ENCODE data around the gene ONECUT2. TPM values are rescaled to one million over a fixed set of nuclear protein-coding genes. Genes with fewer than 3 reads are reported as not detected.

ONECUT2 gene
- polyA plus RNA-seq, 3 donors: not detected

DNA sequence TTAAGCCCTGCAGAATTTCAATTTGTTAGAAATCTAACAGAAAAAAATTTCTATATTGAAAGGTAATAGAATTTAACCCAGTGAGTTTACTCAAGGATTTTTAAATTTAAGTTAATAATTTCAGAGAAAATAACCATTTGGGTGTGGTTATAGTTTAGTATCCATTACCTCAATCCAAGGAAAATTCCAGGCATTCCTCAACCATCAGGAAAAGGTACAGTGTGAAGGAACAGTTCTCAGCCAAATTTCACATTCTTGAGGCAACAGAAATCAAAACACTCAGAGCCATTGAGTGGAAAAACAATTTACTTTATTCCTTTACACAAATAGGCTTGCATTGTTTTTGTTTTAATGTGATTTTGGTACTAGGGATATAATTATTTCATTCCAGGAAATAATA is 45.6 kb downstream of the ONECUT2 start:
- H3K27ac Mint-ChIP-seq: no peak overlapping the region
- H3K9me3 Mint-ChIP-seq: peaks cover 0 to 3% (median 0%) of the 10 kb centered on the region in 7 donors
- no peaks in the 10 kb centered on the region for H3K9me3 ChIP-seq (replicated peaks in 1 of 2; ENCODE audit: control insufficient read depth in 1 of 2, insufficient read depth in 1 of 2, low read length in 2 of 2)
- no peak overlapping the region for H3K4me3 Mint-ChIP-seq
- no peak overlapping the region for H3K9ac ChIP-seq (ENCODE audit: insufficient read depth, low read length, poor library complexity, severe bottlenecking)
- TF ChIP-seq, protein P1, sequence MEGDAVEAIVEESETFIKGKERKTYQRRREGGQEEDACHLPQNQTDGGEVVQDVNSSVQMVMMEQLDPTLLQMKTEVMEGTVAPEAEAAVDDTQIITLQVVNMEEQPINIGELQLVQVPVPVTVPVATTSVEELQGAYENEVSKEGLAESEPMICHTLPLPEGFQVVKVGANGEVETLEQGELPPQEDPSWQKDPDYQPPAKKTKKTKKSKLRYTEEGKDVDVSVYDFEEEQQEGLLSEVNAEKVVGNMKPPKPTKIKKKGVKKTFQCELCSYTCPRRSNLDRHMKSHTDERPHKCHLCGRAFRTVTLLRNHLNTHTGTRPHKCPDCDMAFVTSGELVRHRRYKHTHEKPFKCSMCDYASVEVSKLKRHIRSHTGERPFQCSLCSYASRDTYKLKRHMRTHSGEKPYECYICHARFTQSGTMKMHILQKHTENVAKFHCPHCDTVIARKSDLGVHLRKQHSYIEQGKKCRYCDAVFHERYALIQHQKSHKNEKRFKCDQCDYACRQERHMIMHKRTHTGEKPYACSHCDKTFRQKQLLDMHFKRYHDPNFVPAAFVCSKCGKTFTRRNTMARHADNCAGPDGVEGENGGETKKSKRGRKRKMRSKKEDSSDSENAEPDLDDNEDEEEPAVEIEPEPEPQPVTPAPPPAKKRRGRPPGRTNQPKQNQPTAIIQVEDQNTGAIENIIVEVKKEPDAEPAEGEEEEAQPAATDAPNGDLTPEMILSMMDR (IDR thresholded peaks at IDR 0.05): no peak
- H2AFZ ChIP-seq (ENCODE audit: insufficient read depth, low read depth, low read length, poor library complexity, severe bottlenecking): no peak overlapping the region
- H3K4me2 ChIP-seq (replicated peaks; ENCODE audit: extremely low read depth, low read length, poor library complexity, severe bottlenecking): no peak overlapping the region
- H3K27ac ChIP-seq (ENCODE audit: low read depth in 1 of 2, low read length in 2 of 2): no peak overlapping the region
- H3K27me3 Mint-ChIP-seq (ENCODE audit: low read depth in 3 of 3): peaks cover 2 to 16% (median 6%) of the 10 kb centered on the region in 3 donors
- intact Hi-C loops (cut with micrococcal nuclease): no loop called here
- H3K79me2 ChIP-seq (ENCODE audit: insufficient read depth, low read length): no peaks in the 10 kb centered on the region
- no peaks in the 10 kb centered on the region for H3K36me3 Mint-ChIP-seq
- DNase-seq: no peak
- no peak overlapping the region for H3K4me3 ChIP-seq (replicated peaks in 1 of 3; ENCODE audit: low read depth in 2 of 3, low read length in 3 of 3)
- H3K36me3 ChIP-seq (replicated peaks in 1 of 2; ENCODE audit: control insufficient read depth in 1 of 2, insufficient read depth in 2 of 2, low read length in 2 of 2): no peaks in the 10 kb centered on the region
- no peaks in the 10 kb centered on the region for H3K4me1 ChIP-seq (ENCODE audit: control insufficient read depth in 1 of 2, insufficient read depth in 2 of 2, low read length in 2 of 2)
- peaks cover 5% of the 10 kb centered on the region for H3K4me1 Mint-ChIP-seq
- peaks cover 2 to 3% of the 10 kb centered on the region in 2 donors for H3K27me3 ChIP-seq (ENCODE audit: control insufficient read depth in 2 of 2, insufficient read depth in 2 of 2, low read length in 2 of 2)
- H4K20me1 ChIP-seq (ENCODE audit: insufficient read depth, low read length): no peaks in the 10 kb centered on the region

DNA sequence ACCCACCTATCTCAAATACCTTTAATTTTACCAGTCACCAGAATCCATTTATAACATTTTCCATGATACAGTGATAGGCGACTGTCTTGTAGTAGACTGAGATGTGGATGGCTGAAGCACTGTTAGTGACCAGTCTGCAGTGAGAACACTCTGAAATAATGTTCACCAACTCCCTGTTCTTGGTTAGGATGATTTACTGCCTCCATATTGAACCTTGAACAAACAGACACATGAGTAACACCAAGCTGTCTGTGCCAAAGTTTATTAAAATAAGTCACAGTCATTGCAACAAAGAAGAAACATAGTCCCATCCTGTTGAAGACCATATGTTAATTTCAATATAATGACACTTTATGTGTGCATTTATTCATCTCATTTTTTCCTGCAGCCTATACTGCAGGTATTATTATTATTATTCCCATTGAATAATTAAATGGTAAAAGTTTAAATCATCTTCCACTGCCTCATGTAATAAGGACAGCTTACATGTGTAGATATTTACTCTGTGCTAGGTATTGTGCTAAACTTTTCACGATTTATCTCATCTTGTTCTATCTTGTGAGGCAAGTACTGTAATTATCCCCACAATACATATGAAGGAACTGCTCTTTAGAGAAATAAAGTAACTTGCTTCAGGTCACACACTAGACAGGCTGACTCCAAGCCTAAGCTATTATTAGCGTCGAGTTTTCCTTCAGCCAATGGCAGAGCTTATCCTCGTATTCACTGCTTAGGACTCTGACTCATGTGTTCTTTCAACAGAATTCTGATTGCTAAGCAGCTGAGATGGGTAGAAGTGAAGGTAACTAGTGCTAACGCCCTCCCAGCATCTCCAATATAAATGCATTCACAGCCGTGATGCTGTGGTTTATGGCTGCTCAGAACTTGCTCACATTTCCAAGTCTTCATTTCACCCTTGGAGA is 62.5 kb downstream of the ONECUT2 start:
- Histone ChIP-seq H4K20me1 (ENCODE audit: insufficient read depth, low read length) (no peaks in the 10 kb centered on the region), H3K4me1 (ENCODE audit: control insufficient read depth in 1 of 2, insufficient read depth in 2 of 2, low read length in 2 of 2) (no peaks in the 10 kb centered on the region), H3K4me3 (replicated peaks in 1 of 3; ENCODE audit: low read depth in 2 of 3, low read length in 3 of 3) (no peak overlapping the region), H3K27ac (ENCODE audit: low read depth in 1 of 2, low read length in 2 of 2) (no peak overlapping the region), H3K9me3 (replicated peaks in 1 of 2; ENCODE audit: control insufficient read depth in 1 of 2, insufficient read depth in 1 of 2, low read length in 2 of 2) (no peaks in the 10 kb centered on the region), H2AFZ (ENCODE audit: insufficient read depth, low read depth, low read length, poor library complexity, severe bottlenecking) (no peak overlapping the region), H3K79me2 (ENCODE audit: insufficient read depth, low read length) (no peaks in the 10 kb centered on the region), H3K9ac (ENCODE audit: insufficient read depth, low read length, poor library complexity, severe bottlenecking) (no peak overlapping the region), H3K27me3 (ENCODE audit: control insufficient read depth in 2 of 2, insufficient read depth in 2 of 2, low read length in 2 of 2) (peaks cover 0 to 2% of the 10 kb centered on the region in 2 donors), H3K36me3 (replicated peaks in 1 of 2; ENCODE audit: control insufficient read depth in 1 of 2, insufficient read depth in 2 of 2, low read length in 2 of 2) (no peaks in the 10 kb centered on the region), H3K4me2 (replicated peaks; ENCODE audit: extremely low read depth, low read length, poor library complexity, severe bottlenecking) (no peak overlapping the region)
- H3K27ac Mint-ChIP-seq: no peak overlapping the region
- no peaks in the 10 kb centered on the region for H3K36me3 Mint-ChIP-seq
- no peak for DNase-seq
- WGBS (ENCODE audit: insufficient coverage): 90% methylated on average over 2 of the region's 7 CpGs
- H3K27me3 Mint-ChIP-seq (ENCODE audit: low read depth in 3 of 3): peaks cover 0 to 6% (median 4%) of the 10 kb centered on the region in 3 donors
- H3K4me3 Mint-ChIP-seq: no peak overlapping the region
- TF ChIP-seq, protein P1 (IDR thresholded peaks at IDR 0.05): no peak
- H3K4me1 Mint-ChIP-seq: no peaks in the 10 kb centered on the region
- peaks cover 0 to 6% (median 2%) of the 10 kb centered on the region in 7 donors for H3K9me3 Mint-ChIP-seq
- intact Hi-C loops (cut with micrococcal nuclease): no loop called here
